HepG2 (cell line): ENCODE measurements around the gene TCERG1L. TPM values are rescaled to one million over a fixed set of nuclear protein-coding genes. Genes with fewer than 3 reads are reported as not detected.

Experiments used
- ATAC-seq: fragments of 200-7000 bp; cut with Tn5 transposase; 3 replicates; pipeline ENCODE4 v1.9.1; 2020; ENCODE audit warnings: mild to moderate bottlenecking, moderate library complexity
- BruUV-seq: library from RNA; stranded (reverse); fragments of 400-500 nt; replicated peaks from 2 replicates; lab custom pipeline; 2021; lab: Mats Ljungman, UMichigan
- CTCF ChIA-PET: fragments of 300-600 bp; formaldehyde crosslinking; extraction: SDS; loops from one replicate; lab custom pipeline; 2021; ENCODE audit warnings: low total read pairs, inconsistent platforms, low intra/inter-chr PET ratio; lab: Yijun Ruan, JAX
- POLR2A ChIA-PET: fragments of 350-600 bp; sonication (Branson Sonifier 250); formaldehyde crosslinking; loops from one replicate; lab custom pipeline; 2020; ENCODE audit warnings: antibody characterized with exemption, inconsistent platforms; lab: Yijun Ruan, JAX
- DNase-seq: peaks from one replicate; pipeline ENCODE4 v3.0.0-alpha.2; 2015; ENCODE audit warnings: low spot score
- FAIRE-seq: peaks from 3 replicates; lab custom pipeline; 2011; peaks lifted over from hg19 to GRCh38; lab: Jason Lieb, UNC
- H2AFZ ChIP-seq: one replicate; pipeline ENCODE4 v1.6.1; 2011; ENCODE audit warnings: low read length, inconsistent platforms
- H3K27ac ChIP-seq: fragments of 300-600 bp; 3 replicates; pipeline ENCODE4 v1.8.0; 2011; ENCODE audit warnings: mixed run types, mild to moderate bottlenecking, mixed read lengths, low read length, inconsistent platforms; ENCODE audit not compliant: insufficient read depth; ENCODE audit errors: extremely low read length
- H3K27me3 ChIP-seq, 2 experiments: fragments of 200-600 bp in 1 of 2; 2 replicates in 1 of 2; 3 replicates in 1 of 2; pipeline versions ENCODE4 v1.6.0 to v1.8.0; 2011; ENCODE audit warnings: low read length in 2 of 2, mild to moderate bottlenecking in 2 of 2, moderate library complexity in 2 of 2, inconsistent platforms in 1 of 2; ENCODE audit not compliant: insufficient read depth in 2 of 2, control insufficient read depth in 1 of 2
- H3K36me3 ChIP-seq, 2 experiments: fragments of 200-600 bp in 1 of 2; replicated peaks in 1 of 2; 2 replicates in 1 of 2; 3 replicates in 1 of 2; pipeline versions ENCODE4 v1.5.1 to v1.8.0; 2011; ENCODE audit warnings: low read length in 2 of 2, inconsistent platforms in 1 of 2; ENCODE audit not compliant: insufficient read depth in 2 of 2, control insufficient read depth in 1 of 2
- H3K4me1 ChIP-seq: 2 replicates; pipeline ENCODE4 v1.5.1; 2012; ENCODE audit warnings: low read length, inconsistent platforms; ENCODE audit not compliant: insufficient read depth
- H3K4me2 ChIP-seq: 2 replicates; pipeline ENCODE4 v1.6.0; 2011; ENCODE audit warnings: low read depth, low read length, inconsistent platforms
- H3K4me3 ChIP-seq, 3 experiments: fragments of 200-600 bp in 1 of 3; sonication (generic), shearing (Covaris generic) in 1 of 3; replicated peaks in 1 of 3; 2 replicates each; pipeline ENCODE4 v1.5.1; 2011 to 2016; ENCODE audit warnings: low read length in 3 of 3, inconsistent platforms in 2 of 3, low read depth in 2 of 3, mild to moderate bottlenecking in 2 of 3, control low read depth in 1 of 3, mixed read lengths in 1 of 3; ENCODE audit not compliant: insufficient read depth in 1 of 3
- H3K79me2 ChIP-seq: one replicate; pipeline ENCODE4 v1.6.1; 2011; ENCODE audit warnings: low read length, inconsistent platforms; ENCODE audit not compliant: insufficient read depth
- H3K9ac ChIP-seq: 2 replicates; pipeline ENCODE4 v1.6.0; 2011; ENCODE audit warnings: mild to moderate bottlenecking, low read depth, low read length, inconsistent platforms; ENCODE audit not compliant: insufficient read depth
- H3K9me3 ChIP-seq: 2 replicates; pipeline ENCODE4 v1.5.1; 2012; ENCODE audit warnings: mild to moderate bottlenecking, low read length
- H4K20me1 ChIP-seq: 2 replicates; pipeline ENCODE4 v1.6.0; 2011; ENCODE audit warnings: inconsistent platforms, mild to moderate bottlenecking, low read length, moderate library complexity; ENCODE audit not compliant: insufficient read depth
- ARNT ChIP-seq: fragments of 450-650 bp; IDR thresholded peaks from 2 replicates; pipeline ENCODE4 v1.6.1; 2017
- DNMT3B ChIP-seq: conservative IDR thresholded peaks from 2 replicates; pipeline ENCODE4 v1.6.1; 2016; ENCODE audit warnings: missing biosample characterization, control low read depth
- GFI1 ChIP-seq: sonication (generic); formaldehyde crosslinking; IDR thresholded peaks from 2 replicates; pipeline ENCODE4 v1.5.0; 2020; ENCODE audit warnings: missing genetic modification reagents, mild to moderate bottlenecking, borderline replicate concordance
- HES4 ChIP-seq: sonication (generic); formaldehyde crosslinking; IDR thresholded peaks from 2 replicates; pipeline ENCODE4 v1.9.0; 2021; ENCODE audit warnings: mild to moderate bottlenecking, missing genetic modification reagents, borderline replicate concordance
- KAT7 ChIP-seq: IDR thresholded peaks from 2 replicates; pipeline ENCODE4 v1.6.1; 2018; ENCODE audit warnings: borderline replicate concordance, missing compliant biosample characterization
- MED13 ChIP-seq: sonication (generic); formaldehyde crosslinking; IDR thresholded peaks from 2 replicates; pipeline ENCODE4 v1.5.0; 2020; ENCODE audit warnings: missing genetic modification reagents
- RCOR2 ChIP-seq: IDR thresholded peaks from 2 replicates; pipeline ENCODE4 v1.6.1; 2016; ENCODE audit warnings: missing biosample characterization, missing genetic modification reagents
- TCF7 ChIP-seq: sonication (generic); IDR thresholded peaks from 2 replicates; pipeline ENCODE4 v1.6.1; 2016; ENCODE audit warnings: antibody characterized with exemption, low read depth
- ZFP36 ChIP-seq: fragments of 150-350 bp; IDR thresholded peaks from 2 replicates; pipeline ENCODE4 v1.6.1; 2018; ENCODE audit warnings: borderline replicate concordance, low read length, low read depth; ENCODE audit not compliant: partially characterized antibody
- ZNF251 ChIP-seq: sonication (generic); formaldehyde crosslinking; IDR thresholded peaks from 2 replicates; pipeline ENCODE4 v1.9.0; 2021; ENCODE audit warnings: mild to moderate bottlenecking, missing genetic modification reagents
- ZNF432 ChIP-seq: sonication (generic); formaldehyde crosslinking; IDR thresholded peaks from 2 replicates; pipeline ENCODE4 v1.5.0; 2020; ENCODE audit warnings: missing genetic modification reagents, mild to moderate bottlenecking, borderline replicate concordance
- ZNF550 ChIP-seq: sonication (generic); formaldehyde crosslinking; IDR thresholded peaks from 2 replicates; pipeline ENCODE4 v1.4.0; 2020; ENCODE audit warnings: mild to moderate bottlenecking, missing genetic modification reagents, borderline replicate concordance
- ZNF558 ChIP-seq: sonication (generic); formaldehyde crosslinking; IDR thresholded peaks from 2 replicates; pipeline ENCODE4 v1.9.0; 2022; ENCODE audit warnings: mild to moderate bottlenecking, missing genetic modification reagents, borderline replicate concordance
- WGBS: methylation state at CpG from one replicate; pipeline ENCODE4 v1.1.6; 2017; ENCODE audit warnings: low lambda C conversion rate; 5-methylcytosine and 5-hydroxymethylcytosine counted together
- in situ Hi-C: cut with HindIII; loops from 2 replicates; pipeline ENCODE4 v1.10.0; 2017; ENCODE audit warnings: low pct_unique_long_range_greater_than_20kb; ENCODE audit not compliant: extremely low pct_ligation_motif_present
- intact Hi-C: fragments of 100-400 bp; cut with micrococcal nuclease; formaldehyde crosslinking; loops from one replicate; pipeline ENCODE4 v1.10.0; 2022; ENCODE audit not compliant: unreplicated experiment
- polyA plus RNA-seq, 8 experiments: library from polyadenylated mRNA; depleted of rRNA in 3 of 8; stranded (reverse) in 7 of 8; unstranded in 1 of 8; fragments of >200 nt; fragmentation: Illumina TruSeq in 4 of 8; extraction: Trizol in 4 of 8; gene quantifications; 2 replicates each; pipeline versions ENCODE4 v1.2.1 to v1.2.3, GENCODE V29; 2011 to 2016; ENCODE audit warnings: low read depth in 4 of 8, missing spikeins in 1 of 8, mixed read lengths in 1 of 8; ENCODE audit not compliant: insufficient read depth in 1 of 8
- total RNA-seq, 5 experiments: library from RNA; depleted of rRNA; stranded (reverse); fragments of >200 nt; fragmentation: Illumina TruSeq; extraction: Trizol; gene quantifications; 2 replicates each; pipeline ENCODE4 v1.2.3, GENCODE V29; 2016; ENCODE audit warnings: low read depth in 1 of 5
- TF ChIP-seq, protein P1 (sequence below): sonication (generic); formaldehyde crosslinking; conservative IDR thresholded peaks from 2 replicates; pipeline ENCODE4 v1.4.0; 2020; ENCODE audit warnings: missing genetic modification reagents
- TF ChIP-seq, protein P2 (sequence below): fragments of 450-650 bp; IDR thresholded peaks from 2 replicates; pipeline ENCODE4 v1.6.1; 2017
- TF ChIP-seq, protein P3 (sequence below), 2 experiments: sonication (generic) in 1 of 2; formaldehyde crosslinking in 1 of 2; IDR thresholded peaks; 2 replicates each; pipeline versions ENCODE4 v1.4.0 to v1.6.1; 2016 to 2020; ENCODE audit warnings: borderline replicate concordance in 1 of 2, low read depth in 1 of 2, mild to moderate bottlenecking in 1 of 2, missing genetic modification reagents in 1 of 2
- TF ChIP-seq, protein P4 (sequence below): sonication (generic); formaldehyde crosslinking; conservative IDR thresholded peaks from 2 replicates; pipeline ENCODE4 v1.4.0; 2020; ENCODE audit warnings: missing genetic modification reagents

TCERG1L gene
- total and polyA plus RNA-seq, 2 of the 13 experiments (the other 11 are each of a cell fraction or from before 2014, with no cell fraction given), result not detected

DNA sequence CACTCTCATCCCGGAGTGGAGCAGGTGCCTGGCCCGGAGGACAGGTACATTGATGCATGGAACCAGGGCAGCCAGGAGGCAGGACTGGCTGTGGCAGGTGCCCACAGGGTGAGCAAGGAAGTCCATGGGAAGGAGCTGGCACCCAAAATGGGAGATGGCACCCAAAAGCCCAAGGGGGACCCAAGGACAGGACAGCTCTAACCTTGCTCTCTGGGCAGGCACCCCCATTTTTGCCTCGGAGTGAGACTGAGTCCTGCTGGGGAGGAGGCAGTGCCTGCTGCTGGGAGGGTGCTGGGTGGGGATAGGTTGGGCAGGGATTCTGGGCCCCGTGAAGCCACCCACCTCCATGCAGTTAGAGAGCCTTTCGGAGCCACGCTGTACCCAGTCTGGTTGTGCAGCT, 234.5 kb downstream of the TCERG1L start:
- CTCF ChIA-PET, result no interaction called here
- BruUV-seq, result no TSS peak
- ATAC-seq, result no peak
- no peaks in the 10 kb centered on the region for H3K9me3 ChIP-seq
- DNase-seq, result no peak
- H3K79me2 ChIP-seq, result no peaks in the 10 kb centered on the region
- H3K27ac ChIP-seq, result no peak overlapping the region
- TF ChIP-seq, protein P1, sequence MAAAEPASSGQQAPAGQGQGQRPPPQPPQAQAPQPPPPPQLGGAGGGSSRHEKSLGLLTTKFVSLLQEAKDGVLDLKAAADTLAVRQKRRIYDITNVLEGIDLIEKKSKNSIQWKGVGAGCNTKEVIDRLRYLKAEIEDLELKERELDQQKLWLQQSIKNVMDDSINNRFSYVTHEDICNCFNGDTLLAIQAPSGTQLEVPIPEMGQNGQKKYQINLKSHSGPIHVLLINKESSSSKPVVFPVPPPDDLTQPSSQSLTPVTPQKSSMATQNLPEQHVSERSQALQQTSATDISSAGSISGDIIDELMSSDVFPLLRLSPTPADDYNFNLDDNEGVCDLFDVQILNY (CRISPR knock-in tag), result no peak
- TF ChIP-seq GFI1, result no peak
- no peak for TF ChIP-seq ZNF251 (CRISPR knock-in tag)
- TF ChIP-seq ARNT, result no peak
- TF ChIP-seq, protein P2, sequence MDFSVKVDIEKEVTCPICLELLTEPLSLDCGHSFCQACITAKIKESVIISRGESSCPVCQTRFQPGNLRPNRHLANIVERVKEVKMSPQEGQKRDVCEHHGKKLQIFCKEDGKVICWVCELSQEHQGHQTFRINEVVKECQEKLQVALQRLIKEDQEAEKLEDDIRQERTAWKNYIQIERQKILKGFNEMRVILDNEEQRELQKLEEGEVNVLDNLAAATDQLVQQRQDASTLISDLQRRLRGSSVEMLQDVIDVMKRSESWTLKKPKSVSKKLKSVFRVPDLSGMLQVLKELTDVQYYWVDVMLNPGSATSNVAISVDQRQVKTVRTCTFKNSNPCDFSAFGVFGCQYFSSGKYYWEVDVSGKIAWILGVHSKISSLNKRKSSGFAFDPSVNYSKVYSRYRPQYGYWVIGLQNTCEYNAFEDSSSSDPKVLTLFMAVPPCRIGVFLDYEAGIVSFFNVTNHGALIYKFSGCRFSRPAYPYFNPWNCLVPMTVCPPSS, result no peak
- no peak for TF ChIP-seq MED13
- TF ChIP-seq, protein P3, sequence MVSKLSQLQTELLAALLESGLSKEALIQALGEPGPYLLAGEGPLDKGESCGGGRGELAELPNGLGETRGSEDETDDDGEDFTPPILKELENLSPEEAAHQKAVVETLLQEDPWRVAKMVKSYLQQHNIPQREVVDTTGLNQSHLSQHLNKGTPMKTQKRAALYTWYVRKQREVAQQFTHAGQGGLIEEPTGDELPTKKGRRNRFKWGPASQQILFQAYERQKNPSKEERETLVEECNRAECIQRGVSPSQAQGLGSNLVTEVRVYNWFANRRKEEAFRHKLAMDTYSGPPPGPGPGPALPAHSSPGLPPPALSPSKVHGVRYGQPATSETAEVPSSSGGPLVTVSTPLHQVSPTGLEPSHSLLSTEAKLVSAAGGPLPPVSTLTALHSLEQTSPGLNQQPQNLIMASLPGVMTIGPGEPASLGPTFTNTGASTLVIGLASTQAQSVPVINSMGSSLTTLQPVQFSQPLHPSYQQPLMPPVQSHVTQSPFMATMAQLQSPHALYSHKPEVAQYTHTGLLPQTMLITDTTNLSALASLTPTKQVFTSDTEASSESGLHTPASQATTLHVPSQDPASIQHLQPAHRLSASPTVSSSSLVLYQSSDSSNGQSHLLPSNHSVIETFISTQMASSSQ (IDR thresholded peaks at IDR 0.05; ENCODE audit: low read depth), result no peak
- TF ChIP-seq, protein P3 (CRISPR knock-in tag; IDR thresholded peaks at IDR 0.05; ENCODE audit: borderline replicate concordance), result no peak
- TF ChIP-seq HES4, result no peak
- no peak for TF ChIP-seq RCOR2 (CRISPR knock-in tag)
- TF ChIP-seq ZNF550 (CRISPR knock-in tag), result no peak
- TF ChIP-seq KAT7 (CRISPR knock-in tag), result no peak
- TF ChIP-seq TCF7, result no peak
- no peak for TF ChIP-seq DNMT3B (CRISPR knock-in tag)
- TF ChIP-seq ZFP36, result no peak
- TF ChIP-seq, protein P4, sequence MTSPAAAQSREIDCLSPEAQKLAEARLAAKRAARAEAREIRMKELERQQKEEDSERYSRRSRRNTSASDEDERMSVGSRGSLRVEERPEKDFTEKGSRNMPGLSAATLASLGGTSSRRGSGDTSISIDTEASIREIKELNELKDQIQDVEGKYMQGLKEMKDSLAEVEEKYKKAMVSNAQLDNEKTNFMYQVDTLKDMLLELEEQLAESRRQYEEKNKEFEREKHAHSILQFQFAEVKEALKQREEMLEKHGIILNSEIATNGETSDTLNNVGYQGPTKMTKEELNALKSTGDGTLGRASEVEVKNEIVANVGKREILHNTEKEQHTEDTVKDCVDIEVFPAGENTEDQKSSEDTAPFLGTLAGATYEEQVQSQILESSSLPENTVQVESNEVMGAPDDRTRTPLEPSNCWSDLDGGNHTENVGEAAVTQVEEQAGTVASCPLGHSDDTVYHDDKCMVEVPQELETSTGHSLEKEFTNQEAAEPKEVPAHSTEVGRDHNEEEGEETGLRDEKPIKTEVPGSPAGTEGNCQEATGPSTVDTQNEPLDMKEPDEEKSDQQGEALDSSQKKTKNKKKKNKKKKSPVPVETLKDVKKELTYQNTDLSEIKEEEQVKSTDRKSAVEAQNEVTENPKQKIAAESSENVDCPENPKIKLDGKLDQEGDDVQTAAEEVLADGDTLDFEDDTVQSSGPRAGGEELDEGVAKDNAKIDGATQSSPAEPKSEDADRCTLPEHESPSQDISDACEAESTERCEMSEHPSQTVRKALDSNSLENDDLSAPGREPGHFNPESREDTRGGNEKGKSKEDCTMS (CRISPR knock-in tag), result no peak
- TF ChIP-seq ZNF558, result no peak
- no peak for TF ChIP-seq ZNF432 (CRISPR knock-in tag)
- H3K4me2 ChIP-seq, result no peak overlapping the region
- WGBS, result 8% methylated on average over 4 of the region's 6 CpGs
- no peaks in the 10 kb centered on the region for H4K20me1 ChIP-seq
- intact Hi-C loops, result no loop called here
- FAIRE-seq, result no peak
- H2AFZ ChIP-seq, result no peak overlapping the region
- H3K9ac ChIP-seq, result no peak overlapping the region
- in situ Hi-C loops, result no loop called here
- POLR2A ChIA-PET, result no interaction called here
- no peaks in the 10 kb centered on the region for H3K36me3 ChIP-seq
- H3K4me3 ChIP-seq, result no peak overlapping the region
- H3K4me1 ChIP-seq, result no peaks in the 10 kb centered on the region
- peaks cover 3 to 36% of the 10 kb centered on the region in 2 experiments; a peak in 2 of 5 replicates for H3K27me3 ChIP-seq
